ENCODE results near the gene ACSL1. TPM values are rescaled to one million over a fixed set of nuclear protein-coding genes. Genes with fewer than 3 reads are reported as not detected.
"Not testable (repeated sequence)": the region's sequence is repeated elsewhere in the genome, so short reads cannot be mapped to it uniquely, and the experiment has no call there.

Gene ACSL1
- total RNA-seq, 4 donors from 2014 or later = 48.5 to 98.8 (median 55.3) TPM

- Histone ChIP-seq H3K27me3 (no peaks in the 10 kb centered on the region), H3K9me3 (no peaks in the 10 kb centered on the region), H3K27ac (no peak overlapping the region), H3K4me3 (no peak overlapping the region), H3K4me1 (peaks cover 0 to 6% (median 0%) of the 10 kb centered on the region in 3 donors), H3K36me3 (peaks cover 0 to 61% of the 10 kb centered on the region in 2 donors)
- TF ChIP-seq POLR2AphosphoS5 (IDR thresholded peaks at IDR 0.05) (no peak), CTCF (IDR thresholded peaks at IDR 0.05) (no peak), EP300 (IDR thresholded peaks at IDR 0.05) (no peak), POLR2A (IDR thresholded peaks at IDR 0.05) (no peak)
- no peak for ATAC-seq
- WGBS, 2 donors (ENCODE audit: low coverage in 1 of 2) = 83 to 84% methylated on average over 2 to 3 of the region's 6 CpGs
Measured at GRCh38 chr4:184787766-184788503, 37.8 kb downstream of the ACSL1 start.

- Histone ChIP-seq H3K4me1 (no peaks in the 10 kb centered on the region), H3K27ac (no peak overlapping the region), H3K36me3 (peaks cover 0 to 75% of the 10 kb centered on the region in 2 donors), H3K9me3 (no peaks in the 10 kb centered on the region), H3K27me3 (no peaks in the 10 kb centered on the region), H3K4me3 (no peak overlapping the region)
- 79 to 83% methylated on average over 8 to 9 of the region's 9 CpGs for WGBS, 2 donors (ENCODE audit: low coverage in 1 of 2)
- no peak for TF ChIP-seq POLR2AphosphoS5 (IDR thresholded peaks at IDR 0.05)
- TF ChIP-seq EP300 (IDR thresholded peaks at IDR 0.05) = no peak
- ATAC-seq = no peak
Measured at GRCh38 chr4:184785813-184786212, 40.0 kb downstream of the ACSL1 start.

GRCh38 chr4:184784628-184785257 is 41.0 kb downstream of the ACSL1 start:
- 77 to 82% methylated on average over 7 to 8 of the region's 8 CpGs for WGBS, 2 donors (ENCODE audit: low coverage in 1 of 2)
- no peak overlapping the region for H3K27ac ChIP-seq
- no peaks in the 10 kb centered on the region for H3K4me1 ChIP-seq
- H3K9me3 ChIP-seq = no peaks in the 10 kb centered on the region
- no peaks in the 10 kb centered on the region for H3K27me3 ChIP-seq
- no peak overlapping the region for H3K4me3 ChIP-seq
- no peak for ATAC-seq
- TF ChIP-seq EP300 (IDR thresholded peaks at IDR 0.05) (no peak), POLR2A (IDR thresholded peaks at IDR 0.05) (no peak), CTCF (IDR thresholded peaks at IDR 0.05) (no peak), POLR2AphosphoS5 (IDR thresholded peaks at IDR 0.05) (no peak)
- H3K36me3 ChIP-seq = peaks cover 0 to 82% of the 10 kb centered on the region in 2 donors

- Histone ChIP-seq H3K27ac (no peak overlapping the region), H3K4me1 (no peaks in the 10 kb centered on the region), H3K9me3 (no peaks in the 10 kb centered on the region), H3K4me3 (no peak overlapping the region), H3K36me3 (peaks cover 0 to 89% of the 10 kb centered on the region in 2 donors), H3K27me3 (no peaks in the 10 kb centered on the region)
- 62 to 100% methylated on average over 1 to 10 of the region's 17 CpGs for WGBS, 2 donors (ENCODE audit: low coverage in 1 of 2)
- TF ChIP-seq CTCF (IDR thresholded peaks at IDR 0.05) (no peak), POLR2A (IDR thresholded peaks at IDR 0.05) (no peak), POLR2AphosphoS5 (IDR thresholded peaks at IDR 0.05) (no peak), EP300 (IDR thresholded peaks at IDR 0.05) (no peak)
- no peak for ATAC-seq
Measured at GRCh38 chr4:184782731-184783373, 42.9 kb downstream of the ACSL1 start.

GRCh38 chr4:184779160-184779559 is 46.6 kb downstream of the ACSL1 start:
- WGBS, 2 donors (ENCODE audit: low coverage in 1 of 2) = 80 to 95% methylated on average over 1 to 4 of the region's 4 CpGs
- ATAC-seq, H3K27me3 ChIP-seq: not testable (repeated sequence)

More at GRCh38 chr4:184779160-184779559, 46.6 kb downstream of the ACSL1 start:
- H3K4me1 ChIP-seq, H3K4me3 ChIP-seq, H3K9me3 ChIP-seq, H3K27ac ChIP-seq: not testable (repeated sequence)
- peaks cover 0 to 86% of the 10 kb centered on the region in 2 donors for H3K36me3 ChIP-seq
